OCI-LY1 (cell line): Measurements from ENCODE around the gene NFIA.
"Not testable (repeated sequence)": the region's sequence is repeated elsewhere in the genome, so short reads cannot be mapped to it uniquely, and the experiment has no call there.

Experiments
- H2AFZ ChIP-seq: fragments of 200-600 bp; sonication (generic), shearing (Covaris generic); 2 replicates; pipeline ENCODE4 v1.6.0; 2014; ENCODE audit warnings: antibody characterized with exemption, mild to moderate bottlenecking, low read length
- H3F3A ChIP-seq: fragments of 200-600 bp; sonication (generic), shearing (Covaris generic); 2 replicates; pipeline ENCODE4 v1.6.0; 2014; ENCODE audit warnings: mild to moderate bottlenecking, antibody characterized with exemption, low read length, moderate library complexity; ENCODE audit not compliant: insufficient read depth
- H3K27ac ChIP-seq: fragments of 200-600 bp; sonication (generic); 2 replicates; pipeline ENCODE4 v1.5.1; 2014; ENCODE audit warnings: low read length, mixed run types, mild to moderate bottlenecking, low read depth; ENCODE audit not compliant: poor library complexity, severe bottlenecking
- H3K27me3 ChIP-seq: fragments of 200-600 bp; sonication (generic); 2 replicates; pipeline ENCODE4 v1.6.0; 2014; ENCODE audit warnings: antibody characterized with exemption, mild to moderate bottlenecking, low read length, moderate library complexity; ENCODE audit not compliant: insufficient read depth
- H3K36me3 ChIP-seq: fragments of 200-600 bp; sonication (generic); 2 replicates; pipeline ENCODE4 v1.6.1; 2014; ENCODE audit warnings: mild to moderate bottlenecking, antibody characterized with exemption, low read length, moderate library complexity, mixed read lengths; ENCODE audit not compliant: insufficient read depth
- H3K4me1 ChIP-seq: fragments of 200-600 bp; sonication (generic); 2 replicates; pipeline ENCODE4 v1.5.1; 2014; ENCODE audit warnings: mild to moderate bottlenecking, low read length, moderate library complexity; ENCODE audit not compliant: insufficient read depth, severe bottlenecking
- H3K4me2 ChIP-seq: fragments of 200-600 bp; sonication (generic), shearing (Covaris generic); 2 replicates; pipeline ENCODE4 v1.6.1; 2014; ENCODE audit warnings: low read length
- H3K4me3 ChIP-seq: fragments of 200-600 bp; sonication (generic); 2 replicates; pipeline ENCODE4 v1.5.1; 2014; ENCODE audit warnings: low read length, low read depth, mild to moderate bottlenecking, mixed read lengths; ENCODE audit not compliant: poor library complexity, severe bottlenecking
- H3K79me2 ChIP-seq: fragments of 200-600 bp; shearing (Covaris generic); 2 replicates; pipeline ENCODE4 v1.6.1; 2016; ENCODE audit warnings: mixed run types, low read length, mixed read lengths; ENCODE audit not compliant: insufficient read depth
- H3K9ac ChIP-seq: fragments of 200-600 bp; sonication (generic), shearing (Covaris generic); 2 replicates; pipeline ENCODE4 v1.6.1; 2014; ENCODE audit warnings: mild to moderate bottlenecking, low read length, mixed read lengths
- H3K9me2 ChIP-seq: fragments of 200-600 bp; sonication (generic), shearing (Covaris generic); 2 replicates; pipeline ENCODE4 v1.6.1; 2014; ENCODE audit warnings: low read depth, mild to moderate bottlenecking, low read length, mixed read lengths
- H3K9me3 ChIP-seq: fragments of 200-600 bp; shearing (Covaris generic); 2 replicates; pipeline ENCODE4 v1.6.1; 2014; ENCODE audit warnings: low read length, mixed read lengths
- H4K20me1 ChIP-seq: fragments of 200-600 bp; sonication (generic), shearing (Covaris generic); 2 replicates; pipeline ENCODE4 v1.6.0; 2016; ENCODE audit warnings: mild to moderate bottlenecking, low read length; ENCODE audit not compliant: insufficient read depth
- CTCF ChIP-seq: fragments of 200-600 bp; sonication (generic), shearing (Covaris generic); IDR thresholded peaks from 2 replicates; pipeline ENCODE4 v1.5.1; 2017; ENCODE audit warnings: mild to moderate bottlenecking, antibody characterized with exemption, low read length, moderate library complexity, mixed read lengths
- EZH2 ChIP-seq: fragments of 200-600 bp; sonication (generic), shearing (Covaris generic); IDR thresholded peaks from 2 replicates; pipeline ENCODE4 v1.8.0; 2017; ENCODE audit warnings: borderline replicate concordance, mixed run types, mild to moderate bottlenecking, antibody characterized with exemption, low read length, moderate library complexity, mixed read lengths

NFIA gene

GRCh38 chr1:61462628-61463027, 380.3 kb downstream of the NFIA start:
- H3K79me2 ChIP-seq = no peaks in the 10 kb centered on the region
- H3K4me1 ChIP-seq = no peaks in the 10 kb centered on the region
- TF ChIP-seq CTCF (no peak), EZH2 (no peak)
- no peaks in the 10 kb centered on the region for H3K9me2 ChIP-seq
- no peaks in the 10 kb centered on the region for H4K20me1 ChIP-seq
- no peaks in the 10 kb centered on the region for H3K9me3 ChIP-seq
- no peak overlapping the region for H3K9ac ChIP-seq
- no peak overlapping the region for H2AFZ ChIP-seq
- H3K36me3 ChIP-seq = no peaks in the 10 kb centered on the region
- no peaks in the 10 kb centered on the region for H3F3A ChIP-seq
- no peak overlapping the region for H3K4me3 ChIP-seq
- H3K4me2 ChIP-seq = no peak overlapping the region
- H3K27ac ChIP-seq = no peak overlapping the region
- H3K27me3 ChIP-seq = no peaks in the 10 kb centered on the region

DNA sequence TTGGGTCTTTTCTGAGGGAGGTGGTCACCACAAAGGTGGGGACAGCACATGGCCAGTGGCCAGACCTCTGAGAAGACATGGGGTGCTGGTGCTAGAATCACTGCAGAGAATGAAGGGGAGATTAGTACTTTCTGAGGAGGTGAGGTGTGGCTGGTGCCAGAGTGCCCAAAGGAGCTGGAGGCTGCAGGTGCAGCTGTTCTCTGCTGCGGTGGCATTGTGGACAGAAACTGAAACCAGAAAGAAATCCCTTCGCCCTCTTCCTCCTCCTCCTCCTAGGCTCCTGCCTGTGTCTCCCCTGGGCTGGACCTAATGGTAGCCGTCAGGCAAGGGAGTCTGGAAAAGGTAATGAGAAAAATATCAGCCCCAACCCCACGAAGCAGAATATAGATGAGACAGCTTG, 380.9 kb downstream of the NFIA start:
- no peaks in the 10 kb centered on the region for H3K79me2 ChIP-seq
- TF ChIP-seq EZH2 (no peak), CTCF (no peak)
- no peak overlapping the region for H3K9ac ChIP-seq
- no peaks in the 10 kb centered on the region for H4K20me1 ChIP-seq
- H3K9me3 ChIP-seq = no peaks in the 10 kb centered on the region
- H3F3A ChIP-seq = no peaks in the 10 kb centered on the region
- H3K4me1 ChIP-seq = no peaks in the 10 kb centered on the region
- H3K27me3 ChIP-seq = no peaks in the 10 kb centered on the region
- no peak overlapping the region for H3K27ac ChIP-seq
- no peaks in the 10 kb centered on the region for H3K36me3 ChIP-seq
- no peaks in the 10 kb centered on the region for H3K9me2 ChIP-seq
- H3K4me2 ChIP-seq = no peak overlapping the region
- H3K4me3 ChIP-seq = no peak overlapping the region
- H2AFZ ChIP-seq = no peak overlapping the region

- H3K36me3 ChIP-seq, H3K4me3 ChIP-seq, H3K27ac ChIP-seq, H3K4me1 ChIP-seq, H3K79me2 ChIP-seq, H3K9me2 ChIP-seq, H3F3A ChIP-seq, H4K20me1 ChIP-seq, H3K9me3 ChIP-seq, H3K27me3 ChIP-seq, H2AFZ ChIP-seq, H3K4me2 ChIP-seq, H3K9ac ChIP-seq: not testable (repeated sequence)
Observed at GRCh38 chr1:61467836-61468235, 385.5 kb downstream of the NFIA start.

GRCh38 chr1:61469365-61469764, 387.0 kb downstream of the NFIA start:
- Histone ChIP-seq H3K9me3 (no peaks in the 10 kb centered on the region), H3K4me2 (no peak overlapping the region), H3K79me2 (no peaks in the 10 kb centered on the region)

More at GRCh38 chr1:61469365-61469764, 387.0 kb downstream of the NFIA start:
- Histone ChIP-seq H3K27me3 (no peaks in the 10 kb centered on the region; the same call in 1 of the 2 replicates), H3K4me1 (no peaks in the 10 kb centered on the region), H3K36me3 (no peaks in the 10 kb centered on the region), H3K9ac (no peak overlapping the region), H3F3A (no peaks in the 10 kb centered on the region), H3K4me3 (no peak overlapping the region), H2AFZ (no peak overlapping the region), H3K27ac (no peak overlapping the region), H3K9me2 (no peaks in the 10 kb centered on the region), H4K20me1 (no peaks in the 10 kb centered on the region)
- TF ChIP-seq EZH2 = no peak
- no peak for TF ChIP-seq CTCF
